K562 (cell line): Measurements from ENCODE around the gene EVA1B. TPM values are rescaled to one million over a fixed set of nuclear protein-coding genes. Genes with fewer than 3 reads are reported as not detected.

Source experiments
- ATAC-seq: fragments of 200-7000 bp; cut with Tn5 transposase; 3 replicates; pipeline ENCODE4 v1.9.1; 2020; ENCODE audit warnings: moderate library complexity
- BruUV-seq: library from RNA; stranded (reverse); fragments of 400-500 nt; replicated peaks from 2 replicates; lab custom pipeline; 2021; lab: Mats Ljungman, UMichigan
- CTCF ChIA-PET: fragments of 300-600 bp; formaldehyde crosslinking; extraction: SDS; loops from one replicate; lab custom pipeline; 2021; ENCODE audit warnings: low intra/inter-chr PET ratio; lab: Yijun Ruan, JAX
- POLR2A ChIA-PET: fragments of 300-600, 350-650 bp; sonication (Branson Sonifier 250); formaldehyde crosslinking; extraction: SDS; loops from one replicate; lab custom pipeline; 2021; ENCODE audit warnings: antibody characterized with exemption, inconsistent platforms; lab: Yijun Ruan, JAX
- DNase-seq, 4 experiments: peaks; one replicate each; pipeline versions ENCODE4 v3.0.0 to v3.0.0-alpha.2; 2011 to 2018; ENCODE audit warnings: low spot score in 3 of 4, mixed read lengths in 3 of 4; ENCODE audit errors: extremely low read depth in 1 of 4
- FAIRE-seq: peaks from 2 replicates; lab custom pipeline; 2011; peaks lifted over from hg19 to GRCh38; lab: Jason Lieb, UNC
- H2AFZ ChIP-seq: 2 replicates; pipeline ENCODE4 v1.6.0; 2011; ENCODE audit warnings: low read depth, low read length, control low read depth, inconsistent platforms
- H3K27ac ChIP-seq: fragments of 200-600 bp; 3 replicates; pipeline ENCODE4 v1.8.0; 2011; ENCODE audit warnings: low read depth, mild to moderate bottlenecking, control low read depth, inconsistent platforms, low read length, moderate library complexity, mixed read lengths; ENCODE audit errors: extremely low read depth
- H3K27me3 ChIP-seq, 2 experiments: fragments of 300-600 bp in 1 of 2; 2 replicates in 1 of 2; 3 replicates in 1 of 2; pipeline versions ENCODE4 v1.6.0 to v1.8.0; 2011; ENCODE audit warnings: inconsistent platforms in 2 of 2, low read length in 2 of 2, mild to moderate bottlenecking in 1 of 2, mixed read lengths in 1 of 2, moderate library complexity in 1 of 2; ENCODE audit not compliant: control insufficient read depth in 2 of 2, insufficient read depth in 2 of 2
- H3K36me3 ChIP-seq: fragments of 300-600 bp; 3 replicates; pipeline ENCODE4 v1.8.0; 2011; ENCODE audit warnings: mild to moderate bottlenecking, low read length, inconsistent platforms; ENCODE audit not compliant: control insufficient read depth, insufficient read depth
- H3K4me1 ChIP-seq, 2 experiments: fragments of 200-600 bp in 1 of 2; replicated peaks in 1 of 2; 2 replicates in 1 of 2; 3 replicates in 1 of 2; pipeline versions ENCODE4 v1.5.1 to v1.8.0; 2011; ENCODE audit warnings: inconsistent platforms in 2 of 2, low read length in 2 of 2, mild to moderate bottlenecking in 1 of 2, mixed read lengths in 1 of 2, moderate library complexity in 1 of 2; ENCODE audit not compliant: control insufficient read depth in 2 of 2, insufficient read depth in 2 of 2
- H3K4me2 ChIP-seq: 2 replicates; pipeline ENCODE4 v1.6.1; 2011; ENCODE audit warnings: low read length, control low read depth, inconsistent platforms, mixed read lengths; ENCODE audit not compliant: insufficient read depth
- H3K4me3 ChIP-seq: fragments of 200-600 bp; sonication (generic), shearing (Covaris generic); 2 replicates; pipeline ENCODE4 v1.5.1; 2016; ENCODE audit warnings: control low read depth, inconsistent platforms
- H3K79me2 ChIP-seq: fragments of 200-600 bp; 3 replicates; pipeline ENCODE4 v1.8.0; 2011; ENCODE audit warnings: low read length, inconsistent platforms; ENCODE audit not compliant: control insufficient read depth, insufficient read depth
- H3K9ac ChIP-seq, 2 experiments: 2 replicates each; pipeline versions ENCODE4 v1.6.0 to v1.6.1; 2011; ENCODE audit warnings: low read depth in 2 of 2, low read length in 2 of 2, control low read depth in 1 of 2, inconsistent platforms in 1 of 2, mild to moderate bottlenecking in 1 of 2, mixed read lengths in 1 of 2; ENCODE audit not compliant: insufficient read depth in 1 of 2
- H3K9me1 ChIP-seq: one replicate; pipeline ENCODE4 v1.6.0; 2011; ENCODE audit warnings: inconsistent platforms, mild to moderate bottlenecking, low read length, moderate library complexity; ENCODE audit not compliant: control insufficient read depth, insufficient read depth
- H3K9me3 ChIP-seq: replicated peaks from 2 replicates; pipeline ENCODE4 v1.5.1; 2011; ENCODE audit warnings: low read depth, low read length, inconsistent platforms; ENCODE audit not compliant: control insufficient read depth, insufficient read depth
- H4K20me1 ChIP-seq: replicated peaks from 2 replicates; pipeline ENCODE4 v1.6.1; 2011; ENCODE audit warnings: low read length, inconsistent platforms, mixed read lengths; ENCODE audit not compliant: control insufficient read depth, insufficient read depth
- ARID1B ChIP-seq: fragments of 450-650 bp; IDR thresholded peaks from 2 replicates; pipeline ENCODE4 v1.6.1; 2016; ENCODE audit warnings: antibody characterized with exemption, mild to moderate bottlenecking, inconsistent platforms
- CXXC5 ChIP-seq: fragments of 250-450 bp; sonication (Bioruptor Pico); IDR thresholded peaks from 2 replicates; pipeline ENCODE4 v1.8.0; 2022; ENCODE audit warnings: inconsistent platforms, mild to moderate bottlenecking, moderate library complexity
- EGR1 ChIP-seq: fragments of 450-650 bp; conservative IDR thresholded peaks from 2 replicates; pipeline ENCODE4 v1.6.1; 2017; ENCODE audit warnings: mild to moderate bottlenecking
- TAF1 ChIP-seq: IDR thresholded peaks from 2 replicates; pipeline ENCODE4 v1.6.1; 2011; ENCODE audit warnings: mild to moderate bottlenecking, low read length, moderate library complexity; ENCODE audit not compliant: insufficient read depth, control insufficient read depth, severe bottlenecking; ENCODE audit errors: extremely low read depth
- ZFX ChIP-seq: sonication (generic); formaldehyde crosslinking; IDR thresholded peaks from 2 replicates; pipeline ENCODE4 v1.8.0; 2022; ENCODE audit warnings: mild to moderate bottlenecking, missing genetic modification reagents, moderate library complexity
- WGBS: fragments of 100-300 bp; shearing (Covaris generic); methylation state at CpG from one replicate; pipeline ENCODE4 v1.1.6; 2016; ENCODE audit warnings: low coverage, mixed read lengths; ENCODE audit not compliant: insufficient coverage; ENCODE audit errors: missing lambda C conversion rate; 5-methylcytosine and 5-hydroxymethylcytosine counted together
- in situ Hi-C: fragments of 300-500 bp; cut with MboI; formaldehyde crosslinking; loops from 4 replicates; pipeline ENCODE4 v1.15.0; 2018; ENCODE audit warnings: inconsistent platforms, mixed read lengths
- intact Hi-C: fragments of 100-400 bp; cut with micrococcal nuclease; formaldehyde crosslinking; loops from 2 replicates; pipeline ENCODE4 v1.14.2; 2022
- polyA plus RNA-seq, 8 experiments: library from polyadenylated mRNA; depleted of rRNA in 4 of 8; stranded (reverse) in 5 of 8; unstranded in 3 of 8; fragments of >200 nt; fragmentation: Nextera tagmentation in 2 of 8; fragmentation: Illumina TruSeq in 1 of 8; extraction: Ambion mirVana in 2 of 8; extraction: Trizol in 1 of 8; gene quantifications; 2 replicates each; pipeline versions ENCODE4 v1.2.1 to v1.2.3, GENCODE V29; 2011 to 2014; ENCODE audit warnings: inconsistent platforms in 1 of 8, missing spikeins in 1 of 8
- total RNA-seq, 7 experiments: library from RNA; depleted of rRNA in 6 of 7; stranded (reverse); fragments of >200 nt in 6 of 7; fragmentation: Illumina TruSeq in 2 of 7; extraction: Trizol in 2 of 7; gene quantifications; 2 replicates each; pipeline versions ENCODE4 v1.2.1 to v1.2.3, GENCODE V29; 2011 to 2021; ENCODE audit warnings: low replicate concordance in 1 of 7
- TF ChIP-seq, protein P1 (sequence below), 3 experiments: fragments of 200-800 bp in 1 of 3; sonication (Bioruptor generic) in 1 of 3; sonication (generic) in 1 of 3; formaldehyde crosslinking in 1 of 3; IDR thresholded peaks; 2 replicates each; pipeline versions ENCODE4 v1.6.1 to v1.8.0; 2016 to 2022; ENCODE audit warnings: mild to moderate bottlenecking in 2 of 3, missing compliant biosample characterization in 2 of 3, missing genetic modification characterization in 2 of 3, missing genetic modification reagents in 1 of 3
- TF ChIP-seq, protein P2 (sequence below): fragments of 200-800 bp; sonication (Bioruptor generic); IDR thresholded peaks from 2 replicates; pipeline ENCODE4 v1.6.1; 2017; ENCODE audit warnings: missing genetic modification characterization, missing compliant biosample characterization

EVA1B gene
- total and polyA plus RNA-seq, 9 of the 15 experiments (the other 6 are each of a cell fraction or from before 2014, with no cell fraction given) = 0.08 to 65.7 (median 2.4) TPM

- TF ChIP-seq, protein P1, sequence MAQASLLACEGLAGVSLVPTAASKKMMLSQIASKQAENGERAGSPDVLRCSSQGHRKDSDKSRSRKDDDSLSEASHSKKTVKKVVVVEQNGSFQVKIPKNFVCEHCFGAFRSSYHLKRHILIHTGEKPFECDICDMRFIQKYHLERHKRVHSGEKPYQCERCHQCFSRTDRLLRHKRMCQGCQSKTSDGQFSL (CRISPR knock-in tag; IDR thresholded peaks at IDR 0.05) = peak; percentile 51; the same call in 1 of the 2 replicates
- TF ChIP-seq, protein P1 (tag; IDR thresholded peaks at IDR 0.05) = no peak
- TF ChIP-seq ARID1B = peak; percentile 1; the same call in 1 of the 2 replicates
- peak; percentile 37 for TF ChIP-seq EGR1
Measured at GRCh38 chr1:36324353-36324703, 883 bp upstream of the EVA1B start (continued).

DNA sequence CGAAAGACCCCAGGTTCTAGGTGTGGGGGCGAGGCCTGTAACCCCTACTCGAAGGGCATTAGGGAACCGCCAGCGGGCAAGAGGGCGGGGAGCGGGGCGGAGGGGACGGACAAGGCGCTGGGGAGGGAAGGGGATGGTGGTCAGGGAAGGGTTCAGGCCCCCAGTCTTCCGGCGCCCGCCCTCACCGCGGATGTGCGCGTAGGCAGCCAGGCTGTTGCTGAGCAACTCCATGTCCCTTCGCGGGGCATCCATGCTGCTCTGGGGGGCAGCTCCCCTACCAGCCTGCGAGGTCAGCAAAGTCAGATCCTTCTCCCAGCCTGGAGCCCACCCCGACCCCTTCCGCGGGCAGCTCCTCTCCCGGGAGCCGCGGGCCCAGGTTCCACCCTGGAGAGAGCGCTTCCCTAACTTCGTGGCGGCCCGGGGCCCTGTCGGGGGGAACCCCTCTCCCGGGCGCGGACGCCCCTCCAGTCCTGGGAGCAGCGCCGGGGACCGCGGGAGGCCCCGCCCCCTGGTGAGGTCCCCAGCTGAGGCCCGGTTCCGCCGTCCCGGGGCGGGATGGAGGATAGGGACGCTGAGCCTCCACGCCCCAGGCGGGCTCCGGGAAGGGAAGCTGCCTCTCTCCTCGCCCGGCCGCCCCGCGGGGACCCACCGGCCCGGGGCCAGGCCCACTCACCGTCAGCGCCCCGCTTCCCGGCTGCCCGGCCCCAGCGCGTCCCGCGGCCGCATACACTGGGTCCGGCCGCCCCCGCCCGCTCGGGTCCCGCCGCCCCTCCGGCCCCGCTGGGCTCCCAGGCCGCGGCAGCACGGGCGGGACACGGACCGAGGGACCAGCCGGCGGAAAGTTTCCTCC lies 434 bp downstream of the EVA1B start:
- H3K9ac ChIP-seq = peak overlapping the region; percentile 44 to 90; a peak in 3 of 4 replicates
- H3K9me3 ChIP-seq = no peaks in the 10 kb centered on the region
- peaks cover 18% of the 10 kb centered on the region; the same call in 2 of the 3 replicates for H3K79me2 ChIP-seq
- H3K27me3 ChIP-seq = no peaks in the 10 kb centered on the region
- peak overlapping the region; percentile 49; the same call in 1 of the 2 replicates for H2AFZ ChIP-seq
- BruUV-seq = no TSS peak
- ChIA-PET POLR2A (interaction anchor here (0.5 to 1.9 kb wide), 13 partner anchors 9 to 1213 kb away, joined by 3 to 9 read pairs (median 5); partner anchors contain the start of gene SH3D21), CTCF (interaction anchor here (0.6 kb wide), 1 partner anchor 222 kb away, joined by 3 read pairs; no protein-coding TSS in a partner anchor)
- intact Hi-C loops (loop anchor here (5.0 to 10.0 kb wide), 2 partner anchors 64 to 438 kb away; partner anchors contain the start of genes AGO1 and STK40), in situ Hi-C loops (no loop called here)
- ATAC-seq (no peak; the same call in 2 of the 3 replicates), FAIRE-seq (no peak), DNase-seq (peak; percentile 41 to 77 (median 64))
- H3K36me3 ChIP-seq = peaks cover 4% of the 10 kb centered on the region; the same call in 1 of the 3 replicates
- H3K4me3 ChIP-seq = peak overlapping the region; percentile 61
- no peaks in the 10 kb centered on the region for H4K20me1 ChIP-seq
- H3K4me2 ChIP-seq = peak overlapping the region; percentile 66
- H3K27ac ChIP-seq = peak overlapping the region; percentile 47; the same call in 2 of the 3 replicates
- H3K4me1 ChIP-seq = peaks cover 36 to 65% of the 10 kb centered on the region in 2 experiments
- 11% methylated on average over 57 of the region's 83 CpGs for WGBS
- no peaks in the 10 kb centered on the region for H3K9me1 ChIP-seq
- TF ChIP-seq TAF1 = peak; percentile 30
- TF ChIP-seq CXXC5 (CRISPR knock-in tag) = peak; percentile 45; the same call in 1 of the 2 replicates
- TF ChIP-seq, protein P2, sequence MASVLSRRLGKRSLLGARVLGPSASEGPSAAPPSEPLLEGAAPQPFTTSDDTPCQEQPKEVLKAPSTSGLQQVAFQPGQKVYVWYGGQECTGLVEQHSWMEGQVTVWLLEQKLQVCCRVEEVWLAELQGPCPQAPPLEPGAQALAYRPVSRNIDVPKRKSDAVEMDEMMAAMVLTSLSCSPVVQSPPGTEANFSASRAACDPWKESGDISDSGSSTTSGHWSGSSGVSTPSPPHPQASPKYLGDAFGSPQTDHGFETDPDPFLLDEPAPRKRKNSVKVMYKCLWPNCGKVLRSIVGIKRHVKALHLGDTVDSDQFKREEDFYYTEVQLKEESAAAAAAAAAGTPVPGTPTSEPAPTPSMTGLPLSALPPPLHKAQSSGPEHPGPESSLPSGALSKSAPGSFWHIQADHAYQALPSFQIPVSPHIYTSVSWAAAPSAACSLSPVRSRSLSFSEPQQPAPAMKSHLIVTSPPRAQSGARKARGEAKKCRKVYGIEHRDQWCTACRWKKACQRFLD (CRISPR knock-in tag) = 0 out of 2 replicates have a peak, but pooled peaks have one; percentile 11
- peak; percentile 48 for TF ChIP-seq ZFX (CRISPR knock-in tag)
